Amniotic epithelial cell (primary cell): Measurements from ENCODE around the gene ANKRD63.

Experiments
- DNase-seq: peaks from one replicate; pipeline ENCODE4 v3.0.0-alpha.2; 2010; ENCODE audit warnings: low read depth

Gene ANKRD63

DNA sequence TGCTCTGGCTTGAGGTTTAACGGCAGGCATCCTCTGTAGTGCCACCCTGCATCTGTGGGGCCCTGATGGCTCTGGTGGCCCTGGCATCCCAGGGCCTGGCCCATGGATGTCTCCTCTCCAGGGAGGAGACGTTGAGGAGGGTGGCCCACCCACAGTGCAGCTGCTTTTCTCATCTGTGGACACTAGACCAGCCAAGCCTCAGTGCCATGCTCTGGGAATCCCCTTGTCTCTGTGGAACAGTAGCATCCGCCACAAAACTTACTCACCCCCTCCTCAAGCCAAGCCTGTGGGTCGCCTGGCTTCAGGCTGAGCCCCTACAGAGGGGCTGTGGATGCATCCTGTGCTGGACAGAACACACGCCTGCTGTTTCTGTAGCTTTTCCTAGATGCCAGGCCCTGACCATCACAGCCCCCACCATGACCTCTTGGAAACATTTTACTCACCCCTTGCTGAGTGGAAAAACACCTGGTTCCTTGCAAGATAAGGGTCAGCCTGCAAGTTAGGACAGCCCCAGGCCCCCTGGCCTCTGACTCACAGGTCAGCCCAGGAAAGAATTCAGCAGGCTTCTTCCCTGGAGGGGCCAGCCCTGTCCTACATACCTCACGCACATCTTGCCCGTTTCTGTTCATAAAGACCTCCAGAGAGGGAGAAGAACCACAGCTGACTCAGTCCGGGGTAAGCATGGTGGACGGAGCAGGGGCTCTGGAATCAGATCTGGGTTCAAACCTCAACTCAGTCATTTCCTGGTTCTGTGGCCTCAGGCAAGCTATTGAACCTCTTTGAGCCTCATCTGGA is 25.0 kb downstream of the ANKRD63 start:
- peak; percentile 43 for DNase-seq

DNA sequence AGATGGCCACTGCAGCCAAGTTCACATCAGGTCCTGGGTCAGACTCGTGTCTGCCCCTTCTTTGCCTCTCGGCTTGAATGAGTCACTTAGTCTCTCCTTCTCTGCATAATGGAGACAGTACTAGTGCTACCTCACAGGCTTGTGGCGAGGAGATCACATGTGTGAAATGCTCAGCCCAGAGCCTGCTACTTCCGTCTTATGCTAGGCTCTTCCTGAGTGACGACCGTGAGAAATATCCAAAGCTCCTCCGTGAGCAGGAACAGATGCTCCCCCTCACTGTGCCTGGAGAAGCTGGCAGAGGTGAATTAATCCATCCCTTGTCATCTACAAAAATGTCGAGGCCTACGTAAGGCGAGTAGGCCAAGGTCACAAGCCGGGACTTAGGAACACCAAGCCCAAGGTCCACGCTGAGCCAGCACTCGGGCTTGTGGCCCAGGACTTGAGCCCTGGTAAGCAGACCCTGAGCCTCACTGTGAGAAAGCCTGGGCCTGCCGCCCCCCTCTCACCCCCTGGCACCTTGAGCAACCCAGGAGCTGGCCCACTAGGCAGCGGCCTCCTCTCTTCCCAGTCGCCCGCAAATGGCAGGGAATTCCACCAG is 26.1 kb downstream of the ANKRD63 start:
- peak; percentile 95 for DNase-seq

DNA sequence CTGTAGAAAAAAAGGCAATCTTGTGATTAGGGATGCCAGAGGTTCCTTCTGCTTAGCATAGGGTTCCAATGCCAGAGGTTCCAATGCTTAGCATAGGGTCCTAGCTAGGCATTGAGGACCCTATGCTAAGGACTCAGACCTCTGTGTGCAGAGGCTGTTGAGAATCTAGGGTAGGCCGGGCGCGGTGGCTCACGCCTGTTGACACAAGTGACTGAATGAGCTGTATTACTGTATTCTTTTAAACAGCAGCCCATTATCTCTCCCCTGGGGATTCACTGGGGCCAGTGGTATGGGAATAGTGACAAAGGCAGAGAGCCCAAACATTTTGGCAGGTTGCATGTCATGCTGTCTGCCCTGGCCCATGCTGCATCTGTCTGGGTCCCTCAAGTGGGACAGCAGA is 27.8 kb downstream of the ANKRD63 start:
- no peak for DNase-seq

DNA sequence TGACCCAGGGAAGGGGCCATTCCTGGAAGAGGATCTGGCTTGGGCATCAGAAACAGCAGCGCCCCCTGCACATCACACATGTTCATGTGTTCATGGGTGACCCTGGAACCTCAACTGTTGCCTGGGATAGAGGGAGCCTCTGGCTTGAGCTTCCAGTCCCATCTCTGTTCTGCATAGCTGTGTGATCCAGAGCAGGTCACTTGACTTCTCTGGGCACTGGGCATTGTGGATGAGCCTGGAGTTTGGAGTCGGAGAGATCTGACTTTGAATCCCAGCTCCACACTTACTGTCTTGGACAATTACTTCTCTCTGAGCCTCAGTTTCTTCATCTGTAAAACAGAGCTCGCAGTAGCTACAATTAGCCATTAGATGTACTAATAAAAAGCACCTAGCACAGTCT is 28.4 kb downstream of the ANKRD63 start:
- no peak for DNase-seq

DNA sequence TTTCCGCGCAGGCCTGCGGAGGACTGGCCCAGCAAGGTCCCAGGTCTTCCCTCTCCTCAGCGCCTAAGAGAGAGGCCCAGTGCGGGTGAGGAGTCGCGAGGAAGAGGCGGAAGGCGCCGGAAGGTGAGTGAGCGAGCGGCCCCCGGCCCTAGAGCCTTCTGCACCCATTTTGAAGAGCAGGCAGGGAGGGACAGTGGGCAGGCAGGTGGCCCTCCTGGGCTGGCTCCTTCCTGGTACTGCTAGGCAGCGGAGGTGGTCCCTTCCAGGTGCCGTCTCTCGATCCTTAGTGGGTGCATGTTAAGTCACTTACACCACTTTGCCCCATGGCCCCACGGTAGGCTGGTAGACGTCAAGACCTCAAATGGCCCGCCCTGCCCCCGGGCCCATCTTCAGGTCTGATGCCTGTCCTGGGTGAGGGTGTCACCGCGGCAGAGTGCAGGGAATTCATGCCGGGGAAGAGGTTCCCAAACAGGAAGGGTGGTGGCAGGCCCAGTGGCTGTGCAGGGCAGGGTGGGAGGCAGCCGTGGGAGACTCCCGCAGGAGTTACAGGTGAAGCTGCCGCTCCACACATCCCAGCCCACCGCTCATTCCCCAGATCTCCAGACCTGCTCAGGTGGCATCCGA is 29.6 kb downstream of the ANKRD63 start:
- no peak for DNase-seq

DNA sequence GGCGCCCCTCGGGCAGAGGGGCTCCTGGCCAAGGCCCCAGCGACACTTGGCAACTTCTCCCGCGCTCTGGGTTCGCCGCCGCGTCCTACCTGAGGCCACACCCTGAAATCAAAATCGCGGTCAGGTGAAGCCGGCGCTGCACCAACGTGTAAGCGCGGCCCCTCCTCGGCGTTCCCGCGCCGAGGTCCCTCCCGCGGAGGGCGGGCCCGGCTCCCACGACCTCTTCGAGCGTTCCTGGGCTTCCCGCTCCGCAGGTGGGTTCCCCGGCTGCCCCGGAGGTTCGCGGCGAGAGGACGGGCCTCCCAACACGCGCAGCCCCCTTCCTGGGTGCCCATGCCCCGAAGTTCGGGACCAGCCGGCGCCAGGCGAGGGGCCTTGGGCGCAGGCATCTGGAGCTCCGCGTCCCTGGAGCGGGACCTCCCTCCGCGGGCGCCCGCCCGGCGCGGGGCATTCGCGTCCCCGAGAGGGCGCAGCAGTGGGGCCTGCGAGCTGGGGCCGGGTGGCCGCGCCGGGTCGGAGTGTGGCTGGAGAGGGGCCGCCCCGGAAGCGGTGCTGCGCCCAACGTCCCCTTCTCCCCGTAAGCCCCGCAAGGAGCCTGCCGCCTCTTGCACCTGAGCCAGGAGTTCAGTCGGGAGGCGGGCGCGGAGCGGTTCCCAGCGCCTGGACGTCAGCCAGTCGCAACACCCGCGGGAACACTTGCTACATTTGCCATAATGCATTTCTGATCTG is 30.3 kb downstream of the ANKRD63 start:
- no peak for DNase-seq

DNA sequence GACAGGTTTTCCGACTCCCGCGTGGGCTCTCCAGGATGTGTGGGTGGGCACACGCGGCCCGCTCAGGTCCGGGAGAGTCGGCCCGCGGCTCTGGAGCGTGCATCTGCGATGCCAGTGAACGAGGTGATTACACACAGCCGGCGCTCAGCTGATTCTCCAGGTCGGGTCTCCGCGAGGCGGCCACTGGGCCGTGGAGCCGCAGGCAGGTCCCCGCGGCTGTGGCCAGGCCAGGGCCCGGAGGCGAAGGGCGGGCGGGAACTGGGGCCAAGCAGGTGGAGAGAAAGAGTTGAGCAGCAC is 30.8 kb downstream of the ANKRD63 start:
- no peak for DNase-seq

DNA sequence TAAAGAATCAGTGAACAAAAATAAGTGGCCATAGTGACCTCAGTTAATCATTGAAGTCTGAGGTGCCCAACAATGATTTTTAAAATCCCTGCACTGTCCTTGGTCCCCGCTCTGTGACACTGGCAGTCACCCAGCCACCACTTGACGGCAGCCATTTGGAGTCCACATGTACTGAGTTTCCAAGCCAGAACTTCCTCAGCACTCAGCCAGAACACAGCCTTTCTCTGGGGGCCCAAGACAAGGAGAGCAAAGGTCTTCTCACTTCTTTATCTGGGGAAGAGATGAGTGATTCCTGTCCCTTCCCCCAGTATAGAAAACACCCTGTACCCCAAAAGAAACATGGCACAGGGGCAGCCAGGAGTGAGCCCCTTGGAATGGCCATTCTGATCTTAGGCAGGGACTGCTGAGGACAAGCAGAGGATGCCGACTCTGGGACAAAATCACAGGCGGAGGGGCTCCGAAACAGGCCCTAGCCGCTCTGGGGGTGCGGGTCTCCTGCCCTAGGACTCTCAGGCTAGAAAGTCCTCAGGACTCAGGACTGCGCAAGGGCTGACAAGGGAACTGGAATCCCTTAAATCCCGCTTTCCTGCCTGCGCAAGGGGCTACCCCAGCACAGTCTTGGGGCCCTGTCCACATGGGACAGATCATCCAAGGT is 31.3 kb downstream of the ANKRD63 start:
- no peak for DNase-seq

DNA sequence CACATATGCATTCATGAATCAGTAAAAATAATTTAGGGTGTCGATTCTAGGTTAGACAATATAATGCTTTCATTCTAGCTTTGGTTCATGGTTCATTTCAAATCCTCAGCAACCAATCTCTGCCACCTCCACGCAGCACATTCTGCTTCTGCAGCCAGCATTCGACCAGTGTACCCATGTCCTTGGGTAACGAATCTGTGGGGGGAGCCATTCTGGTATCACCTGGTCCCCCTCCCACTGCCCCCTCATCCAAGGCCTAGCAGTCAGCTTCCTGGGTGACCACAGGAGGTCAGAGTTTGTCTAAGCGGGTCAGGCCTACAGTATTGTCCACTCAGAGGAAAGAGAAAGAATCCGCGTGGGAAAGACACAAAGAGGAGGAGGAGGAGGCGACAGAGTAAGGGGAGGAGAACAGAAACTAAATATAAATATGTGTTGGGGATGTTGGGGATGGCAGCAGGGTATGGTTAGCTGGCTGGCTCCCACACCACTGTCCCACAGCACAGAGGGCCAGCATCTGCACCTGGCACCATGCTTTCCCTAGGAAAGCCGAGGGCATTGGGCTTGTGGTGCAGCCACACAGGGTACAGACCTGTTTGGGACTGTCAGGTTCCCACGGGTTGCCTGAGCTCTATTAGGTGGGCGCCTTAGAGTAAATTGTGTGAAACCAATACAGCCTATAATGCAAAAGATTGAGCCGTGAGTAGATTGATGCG is 31.9 kb downstream of the ANKRD63 start:
- DNase-seq, result no peak

DNA sequence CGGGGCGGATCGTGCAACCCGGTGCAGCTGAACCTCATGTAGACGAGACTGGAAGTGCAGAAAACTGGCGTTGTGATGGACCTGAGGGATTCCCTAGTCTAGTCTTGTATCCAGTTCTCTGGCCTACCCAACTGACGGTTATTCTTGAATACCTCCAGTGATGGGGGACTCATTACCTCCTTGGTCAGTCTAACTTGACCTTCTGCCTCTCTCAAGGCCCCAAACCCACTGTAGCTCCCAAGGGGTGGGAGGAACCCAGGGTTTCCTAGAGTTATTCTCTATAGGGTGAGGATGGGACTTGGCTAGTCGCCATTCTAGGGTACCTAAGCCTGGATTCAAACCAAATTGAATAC is 32.6 kb downstream of the ANKRD63 start:
- DNase-seq, result no peak

DNA sequence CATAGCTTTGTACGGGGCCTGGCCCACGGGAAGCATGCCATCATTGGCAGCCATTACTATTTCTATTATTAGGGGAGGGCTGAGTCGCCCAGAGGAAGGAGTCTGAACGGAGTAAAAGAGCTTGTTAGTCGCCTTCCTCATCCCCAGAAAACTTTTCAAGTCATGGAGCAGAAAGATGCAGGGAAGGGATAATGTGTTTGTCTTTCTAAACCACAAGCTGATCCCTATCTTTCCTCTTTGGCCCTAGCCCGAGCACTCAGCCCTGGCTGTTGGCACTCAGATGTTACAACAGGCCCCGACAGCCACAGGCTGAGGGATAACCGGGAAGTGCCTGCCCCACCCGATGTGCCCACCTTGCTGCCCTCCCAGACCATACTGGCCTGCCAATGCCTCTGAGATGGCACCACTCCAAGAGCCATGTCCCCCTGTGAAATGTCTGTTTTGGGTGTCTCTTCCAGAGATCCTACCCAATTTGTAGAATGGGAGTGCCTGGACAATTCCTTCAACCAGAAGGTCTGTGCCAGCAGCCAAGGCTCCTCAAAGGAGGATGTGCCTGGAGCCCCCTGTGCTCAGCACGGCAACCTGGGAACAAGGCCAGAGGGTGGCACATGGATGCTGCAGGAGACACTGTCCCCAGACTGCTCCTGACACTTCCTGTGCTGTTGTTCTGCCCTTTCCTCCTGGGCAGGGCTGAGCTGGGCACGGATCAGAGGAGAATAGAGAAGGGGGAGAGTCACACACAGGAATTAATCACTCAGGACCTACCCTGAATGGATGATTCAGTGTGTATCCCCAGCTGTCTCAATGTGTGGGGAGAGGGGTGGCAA is 33.2 kb downstream of the ANKRD63 start:
- peak; percentile 49 for DNase-seq

DNA sequence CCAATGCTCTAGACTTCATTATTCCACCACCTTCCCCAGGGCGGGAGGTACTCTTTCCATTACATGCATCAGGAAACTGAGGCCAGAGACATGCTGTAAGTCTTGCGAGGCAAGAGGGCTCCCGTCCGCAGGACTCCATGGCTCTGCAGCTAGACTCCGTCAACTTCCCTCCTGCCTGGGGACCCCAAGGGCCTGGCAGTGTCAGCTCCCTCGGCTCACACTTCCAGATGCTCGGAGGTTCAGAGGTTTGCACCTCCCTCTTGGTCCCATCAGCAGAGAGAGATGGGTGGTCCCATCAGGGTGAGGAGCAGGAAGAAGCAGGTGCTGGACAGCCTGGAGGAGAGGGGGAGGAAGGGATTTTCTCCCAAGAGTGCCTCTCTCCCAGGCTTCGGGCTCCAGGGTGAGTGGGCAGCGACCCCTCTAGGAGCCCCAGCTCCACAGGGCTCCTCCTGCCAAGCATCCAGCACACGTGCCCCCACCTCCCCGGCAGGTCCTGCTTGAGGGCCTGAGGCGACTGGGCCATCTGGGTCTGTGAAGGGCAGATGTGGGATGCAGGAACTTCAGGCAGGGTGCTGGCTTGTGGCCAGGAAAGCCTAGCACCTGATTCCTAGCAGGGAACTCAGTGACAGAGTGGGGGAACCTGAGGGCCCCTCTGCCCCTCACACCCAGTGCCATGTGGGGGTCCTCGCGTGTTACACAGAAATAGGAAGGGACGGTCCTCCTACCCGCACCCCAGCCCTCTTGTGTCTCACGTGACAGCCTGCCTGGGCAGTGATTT is 34.7 kb downstream of the ANKRD63 start:
- no peak for DNase-seq

DNA sequence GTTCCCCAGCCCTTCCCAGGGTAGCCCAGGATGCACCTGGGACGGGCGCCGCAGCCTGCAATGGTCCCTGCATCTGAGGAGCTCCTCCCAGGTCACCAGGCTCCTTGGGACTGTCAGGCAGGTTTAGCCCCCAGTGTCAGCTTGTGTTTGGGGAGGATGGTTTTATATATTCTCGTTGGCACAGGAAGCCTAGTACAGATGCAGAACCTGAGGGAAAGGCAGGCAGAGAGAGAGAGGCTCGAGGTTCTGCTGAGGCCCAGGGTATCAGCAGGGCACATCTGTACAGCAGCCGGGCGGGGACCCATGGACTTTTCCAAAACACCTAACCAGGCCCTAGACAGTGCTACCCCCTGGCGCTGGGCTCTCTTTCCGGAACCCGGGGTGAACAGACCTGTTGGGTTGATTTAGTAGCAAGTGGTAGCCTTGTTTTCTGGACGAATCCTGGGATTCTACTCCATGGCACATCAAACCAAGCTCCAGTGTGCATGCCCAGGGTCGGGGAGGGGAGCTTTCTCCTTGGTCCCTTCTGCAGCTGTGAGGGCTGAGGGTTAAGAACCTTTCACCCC is 35.4 kb downstream of the ANKRD63 start:
- no peak for DNase-seq

DNA sequence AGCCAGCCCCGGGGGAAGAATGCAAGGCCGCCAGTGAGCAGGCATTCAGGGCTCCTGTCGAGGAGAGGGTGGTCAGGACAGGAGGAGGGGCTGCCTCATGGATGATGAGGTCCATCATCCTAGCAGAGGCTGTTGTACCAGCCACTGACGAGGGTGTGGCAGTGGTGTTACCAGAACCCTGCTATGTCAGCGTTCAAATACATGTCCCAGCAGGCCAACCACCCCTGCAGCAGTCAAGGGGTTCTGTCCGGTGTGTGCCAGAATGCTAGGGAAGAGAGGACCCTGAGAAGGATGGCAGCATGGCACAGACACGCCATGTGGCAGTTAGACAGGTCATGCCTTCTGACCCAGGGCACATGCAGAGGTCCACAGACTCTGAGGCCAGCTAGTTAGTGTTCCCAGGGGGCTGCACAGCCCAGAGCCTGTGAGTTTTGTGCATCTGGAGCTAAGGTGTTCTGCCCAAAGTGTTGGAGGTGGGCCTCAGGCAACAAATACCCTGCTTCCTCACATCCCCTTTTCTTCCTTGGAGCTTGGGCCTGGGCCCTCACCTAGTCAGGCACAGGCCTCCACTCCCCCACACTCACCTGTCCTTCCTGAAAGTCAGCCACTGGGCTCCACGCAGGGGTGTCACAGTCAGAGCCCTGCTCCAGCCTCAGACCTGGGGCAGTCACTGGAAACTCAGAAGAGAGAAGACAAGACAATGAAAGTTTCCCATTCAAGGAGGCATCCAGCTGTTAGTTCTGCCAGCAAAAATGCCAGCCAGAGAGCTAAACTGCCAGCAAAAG is 36.2 kb downstream of the ANKRD63 start:
- no peak for DNase-seq

DNA sequence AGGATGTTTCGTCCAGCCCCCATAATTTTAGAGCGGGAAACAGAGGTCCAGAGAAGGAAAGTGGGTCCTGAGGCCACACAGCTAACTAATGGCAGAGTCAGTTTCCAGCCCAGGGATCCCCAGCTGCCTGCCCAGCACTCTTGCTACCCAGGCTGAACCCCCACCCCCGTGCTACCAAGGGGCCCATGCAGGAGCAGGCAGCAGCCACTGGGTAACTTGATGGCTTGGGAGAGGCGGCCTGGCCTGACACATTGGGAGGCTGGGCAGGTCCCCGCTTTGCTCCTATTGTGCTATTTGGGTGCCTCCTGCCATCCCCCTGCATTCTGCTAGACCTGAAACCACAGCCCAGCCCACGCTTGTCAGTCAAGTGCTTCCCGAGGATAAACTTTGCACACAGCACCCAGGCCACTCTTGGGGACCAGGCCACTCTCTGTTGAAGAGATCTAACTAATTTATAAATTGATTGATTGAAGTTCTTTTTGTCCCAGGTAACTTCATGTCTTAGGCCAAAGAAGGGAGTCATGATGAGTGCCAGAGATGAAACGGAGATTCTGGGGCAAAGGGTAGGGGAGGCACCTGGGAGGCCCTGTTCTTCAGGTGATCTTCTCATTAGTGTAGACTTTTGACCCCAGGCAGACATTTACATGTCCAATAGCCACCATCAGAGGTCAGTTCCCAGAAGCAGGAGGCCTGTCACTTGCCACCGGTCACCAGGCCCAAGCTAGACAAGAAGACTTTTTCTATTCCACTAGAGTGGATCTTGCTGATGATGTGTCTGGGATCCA is 37.0 kb downstream of the ANKRD63 start:
- no peak for DNase-seq

DNA sequence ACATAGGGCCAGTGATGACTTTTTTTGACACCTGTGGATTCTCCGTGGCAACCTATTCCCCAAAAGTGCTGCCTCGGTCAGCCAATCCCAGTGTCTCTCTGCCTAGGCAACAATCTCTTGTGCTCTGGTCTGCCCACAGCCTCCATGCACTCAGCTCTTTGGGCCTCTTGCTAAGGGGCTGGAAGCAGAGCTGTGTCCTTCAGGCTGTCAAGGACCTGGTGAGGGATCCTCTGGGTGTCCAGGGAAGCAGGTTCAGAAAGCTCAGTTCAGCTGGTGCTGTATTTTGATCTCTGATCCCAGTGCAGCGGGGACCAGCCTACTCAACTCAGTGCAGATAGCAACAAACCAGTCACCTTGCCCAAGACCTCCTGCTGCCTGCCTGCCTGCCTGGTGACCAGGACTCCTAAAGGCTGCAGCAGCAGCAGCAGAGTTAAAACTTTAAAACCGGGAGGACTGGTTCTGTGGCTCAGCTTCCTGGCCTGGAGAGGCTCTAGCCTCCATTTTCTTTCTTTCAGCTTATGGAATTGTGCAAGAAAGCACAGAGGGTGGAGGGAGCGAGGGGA is 37.8 kb downstream of the ANKRD63 start:
- no peak for DNase-seq

DNA sequence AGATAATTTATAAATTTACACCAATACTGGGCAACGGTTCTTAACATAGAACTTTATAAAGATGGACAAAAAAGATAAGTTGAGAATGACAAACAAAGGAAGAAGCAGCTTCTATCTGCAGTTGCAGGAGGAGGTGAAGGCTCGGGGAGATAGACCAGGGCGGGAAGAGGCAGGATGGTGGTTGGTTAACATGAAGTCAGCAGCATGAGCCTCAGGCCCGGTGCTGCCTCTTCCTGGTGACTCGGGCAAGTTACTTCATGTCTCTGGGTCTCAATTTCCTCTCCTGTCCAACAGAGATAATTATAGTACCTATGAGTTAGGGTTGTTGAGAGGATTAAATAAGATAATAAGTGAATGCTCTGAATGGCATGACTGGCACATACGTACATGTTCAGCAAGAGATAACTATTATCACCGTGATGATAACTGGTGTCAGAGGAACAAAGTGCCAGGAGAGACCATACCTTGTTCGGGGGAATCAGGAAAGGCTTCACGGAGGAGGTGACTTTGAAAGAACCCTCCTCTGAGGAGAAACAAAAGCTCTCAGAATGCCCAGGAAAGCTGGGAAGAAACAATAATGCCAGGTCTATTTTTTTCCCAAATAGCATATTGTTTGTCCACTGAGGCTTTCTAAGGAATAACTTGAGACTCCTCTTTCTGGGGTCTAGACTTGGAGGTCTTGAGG is 39.6 kb downstream of the ANKRD63 start:
- DNase-seq, result no peak
